ENCODE results near the gene TNXB. TPM values are rescaled to one million over a fixed set of nuclear protein-coding genes. Genes with fewer than 3 reads are reported as not detected.

The TNXB gene
- total RNA-seq, 1 experiment from 2014 or later: 10.6 TPM

- Mint-ChIP-seq H3K27ac (ENCODE audit: unreplicated experiment) (no peak overlapping the region), H3K4me1 (ENCODE audit: low read depth, unreplicated experiment) (peaks cover 13% of the 10 kb centered on the region), H3K27me3 (ENCODE audit: unreplicated experiment) (no peaks in the 10 kb centered on the region), H3K9me3 (ENCODE audit: low read depth, unreplicated experiment) (no peaks in the 10 kb centered on the region), H3K4me3 (ENCODE audit: low read depth, unreplicated experiment) (no peak overlapping the region), H3K36me3 (ENCODE audit: insufficient read depth, unreplicated experiment) (peaks cover 65% of the 10 kb centered on the region)
- no peak for DNase-seq
- BruUV-seq (replicated peaks): no TSS peak
- CTCF ChIA-PET: no interaction called here
- intact Hi-C loops (cut with micrococcal nuclease; ENCODE audit: unreplicated experiment): no loop called here
- no peak for TF ChIP-seq CTCF (IDR thresholded peaks at IDR 0.05; ENCODE audit: unreplicated experiment)
Observed at GRCh38 chr6:32120573-32121059, 11.5 kb upstream of the TNXB start.

DNA sequence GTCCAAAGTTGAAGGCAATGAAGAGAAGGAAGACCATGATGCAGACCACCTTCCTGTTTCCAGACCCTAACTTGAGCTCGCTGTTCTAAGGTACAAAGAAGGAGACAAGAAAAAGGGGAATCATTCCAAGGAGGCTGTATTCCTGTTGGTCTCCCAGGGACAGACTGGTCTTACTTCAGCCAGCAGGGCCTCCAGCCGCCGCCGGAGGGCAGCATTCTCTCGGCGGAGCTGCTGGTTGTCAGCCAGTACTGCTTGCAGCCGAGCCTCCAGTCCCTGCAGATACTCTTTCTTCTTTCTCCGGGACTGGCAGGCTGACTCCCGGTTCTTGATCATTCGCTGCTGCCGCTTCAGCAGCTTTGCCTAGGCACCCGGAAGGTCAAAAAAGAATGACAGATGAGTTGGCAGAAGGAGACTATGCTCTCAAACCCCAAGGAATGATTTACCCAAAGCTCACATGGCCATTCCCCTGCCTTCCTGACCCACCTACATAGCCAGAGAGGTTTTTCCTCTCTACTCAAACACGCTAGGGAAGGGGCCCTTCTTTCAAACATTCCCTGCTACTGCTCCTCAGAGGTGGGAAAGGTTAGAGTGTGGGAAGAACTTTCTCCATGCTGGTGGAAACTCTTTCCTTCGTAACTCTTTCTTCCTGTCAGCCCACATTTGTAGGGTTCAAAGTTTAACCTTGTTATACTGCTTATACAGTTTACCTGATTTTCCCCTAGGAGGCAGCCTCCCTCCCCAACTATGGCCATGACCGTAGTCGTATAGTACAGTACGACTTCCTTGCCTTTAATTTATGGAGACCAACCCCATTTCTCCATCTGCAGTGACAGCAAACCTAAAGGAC is 9.9 kb upstream of the TNXB start:
- H3K27ac Mint-ChIP-seq (ENCODE audit: unreplicated experiment): no peak overlapping the region
- BruUV-seq (replicated peaks): no TSS peak
- DNase-seq: peak; percentile 96
- peak; percentile 96 for TF ChIP-seq CTCF (IDR thresholded peaks at IDR 0.05; ENCODE audit: unreplicated experiment)
- peaks cover 13% of the 10 kb centered on the region for H3K4me1 Mint-ChIP-seq (ENCODE audit: low read depth, unreplicated experiment)
- intact Hi-C loops (cut with micrococcal nuclease; ENCODE audit: unreplicated experiment): loop anchor here (1.0 to 10.0 kb wide), 3 partner anchors 35 to 116 kb away; partner anchors contain the start of genes AGPAT1 and PPT2
- CTCF ChIA-PET: interaction anchor here (0.8 to 4.4 kb wide), 7 partner anchors 9 to 203 kb away, joined by 3 to 39 read pairs (median 5); partner anchors contain the start of genes ATF6B and FKBPL
- H3K9me3 Mint-ChIP-seq (ENCODE audit: low read depth, unreplicated experiment): no peaks in the 10 kb centered on the region
- peaks cover 62% of the 10 kb centered on the region for H3K36me3 Mint-ChIP-seq (ENCODE audit: insufficient read depth, unreplicated experiment)
- no peaks in the 10 kb centered on the region for H3K27me3 Mint-ChIP-seq (ENCODE audit: unreplicated experiment)
- no peak overlapping the region for H3K4me3 Mint-ChIP-seq (ENCODE audit: low read depth, unreplicated experiment)

GRCh38 chr6:32117461-32117860 is 8.3 kb upstream of the TNXB start:
- CTCF ChIA-PET: interaction anchor here (1.0 to 4.4 kb wide), 4 partner anchors 11 to 54 kb away, joined by 3 to 39 read pairs (median 3); partner anchors contain the start of genes ATF6B and FKBPL
- no peak for DNase-seq
- H3K4me3 Mint-ChIP-seq (ENCODE audit: low read depth, unreplicated experiment): no peak overlapping the region
- H3K9me3 Mint-ChIP-seq (ENCODE audit: low read depth, unreplicated experiment): no peaks in the 10 kb centered on the region
- peaks cover 13% of the 10 kb centered on the region for H3K4me1 Mint-ChIP-seq (ENCODE audit: low read depth, unreplicated experiment)
- H3K27ac Mint-ChIP-seq (ENCODE audit: unreplicated experiment): no peak overlapping the region
- BruUV-seq (replicated peaks): no TSS peak
- H3K36me3 Mint-ChIP-seq (ENCODE audit: insufficient read depth, unreplicated experiment): peaks cover 55% of the 10 kb centered on the region
- TF ChIP-seq CTCF (IDR thresholded peaks at IDR 0.05; ENCODE audit: unreplicated experiment): no peak
- no peaks in the 10 kb centered on the region for H3K27me3 Mint-ChIP-seq (ENCODE audit: unreplicated experiment)
- intact Hi-C loops (cut with micrococcal nuclease; ENCODE audit: unreplicated experiment): loop anchor here (10.0 kb wide), 1 partner anchor 117 kb away; no protein-coding TSS in a partner anchor

- Mint-ChIP-seq H3K27me3 (ENCODE audit: unreplicated experiment) (no peaks in the 10 kb centered on the region), H3K27ac (ENCODE audit: unreplicated experiment) (no peak overlapping the region), H3K4me1 (ENCODE audit: low read depth, unreplicated experiment) (peaks cover 13% of the 10 kb centered on the region), H3K4me3 (ENCODE audit: low read depth, unreplicated experiment) (no peak overlapping the region), H3K9me3 (ENCODE audit: low read depth, unreplicated experiment) (no peaks in the 10 kb centered on the region), H3K36me3 (ENCODE audit: insufficient read depth, unreplicated experiment) (peaks cover 48% of the 10 kb centered on the region)
- peak; percentile 49 for TF ChIP-seq CTCF (IDR thresholded peaks at IDR 0.05; ENCODE audit: unreplicated experiment)
- intact Hi-C loops (cut with micrococcal nuclease; ENCODE audit: unreplicated experiment): loop anchor here (10.0 kb wide), 1 partner anchor 118 kb away; no protein-coding TSS in a partner anchor
- CTCF ChIA-PET: interaction anchor here (1.0 to 4.4 kb wide), 5 partner anchors 10 to 79 kb away, joined by 3 to 39 read pairs (median 3); partner anchors contain the start of genes ATF6B and FKBPL
- BruUV-seq (replicated peaks): no TSS peak
- DNase-seq: peak; percentile 62
Observed at GRCh38 chr6:32116674-32117073, 7.5 kb upstream of the TNXB start.

All from Calu3 (cell line).